C4-2B (cell line): ENCODE measurements around the gene MBOAT1.

Source experiments
- ZFX ChIP-seq: fragments of 450-650 bp; IDR thresholded peaks from 2 replicates; pipeline ENCODE4 v1.6.1; 2017
- TF ChIP-seq, protein P1 (sequence below): fragments of 450-650 bp; conservative IDR thresholded peaks from 2 replicates; pipeline ENCODE4 v1.5.1; 2017; ENCODE audit warnings: mild to moderate bottlenecking

- TF ChIP-seq, protein P1, sequence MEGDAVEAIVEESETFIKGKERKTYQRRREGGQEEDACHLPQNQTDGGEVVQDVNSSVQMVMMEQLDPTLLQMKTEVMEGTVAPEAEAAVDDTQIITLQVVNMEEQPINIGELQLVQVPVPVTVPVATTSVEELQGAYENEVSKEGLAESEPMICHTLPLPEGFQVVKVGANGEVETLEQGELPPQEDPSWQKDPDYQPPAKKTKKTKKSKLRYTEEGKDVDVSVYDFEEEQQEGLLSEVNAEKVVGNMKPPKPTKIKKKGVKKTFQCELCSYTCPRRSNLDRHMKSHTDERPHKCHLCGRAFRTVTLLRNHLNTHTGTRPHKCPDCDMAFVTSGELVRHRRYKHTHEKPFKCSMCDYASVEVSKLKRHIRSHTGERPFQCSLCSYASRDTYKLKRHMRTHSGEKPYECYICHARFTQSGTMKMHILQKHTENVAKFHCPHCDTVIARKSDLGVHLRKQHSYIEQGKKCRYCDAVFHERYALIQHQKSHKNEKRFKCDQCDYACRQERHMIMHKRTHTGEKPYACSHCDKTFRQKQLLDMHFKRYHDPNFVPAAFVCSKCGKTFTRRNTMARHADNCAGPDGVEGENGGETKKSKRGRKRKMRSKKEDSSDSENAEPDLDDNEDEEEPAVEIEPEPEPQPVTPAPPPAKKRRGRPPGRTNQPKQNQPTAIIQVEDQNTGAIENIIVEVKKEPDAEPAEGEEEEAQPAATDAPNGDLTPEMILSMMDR, result no peak
- no peak for TF ChIP-seq ZFX
These were observed 53.6 kb downstream of the MBOAT1 start for GRCh38 chr6:20158676-20159075.
